GM21786 (cell line): ENCODE measurements around the gene NTF3.

Source experiments
- ATAC-seq: cut with Tn5 transposase; IDR thresholded peaks from one replicate; pipeline ENCODE4 v1.9.1; 2021; ENCODE audit not compliant: unreplicated experiment

The NTF3 gene

DNA sequence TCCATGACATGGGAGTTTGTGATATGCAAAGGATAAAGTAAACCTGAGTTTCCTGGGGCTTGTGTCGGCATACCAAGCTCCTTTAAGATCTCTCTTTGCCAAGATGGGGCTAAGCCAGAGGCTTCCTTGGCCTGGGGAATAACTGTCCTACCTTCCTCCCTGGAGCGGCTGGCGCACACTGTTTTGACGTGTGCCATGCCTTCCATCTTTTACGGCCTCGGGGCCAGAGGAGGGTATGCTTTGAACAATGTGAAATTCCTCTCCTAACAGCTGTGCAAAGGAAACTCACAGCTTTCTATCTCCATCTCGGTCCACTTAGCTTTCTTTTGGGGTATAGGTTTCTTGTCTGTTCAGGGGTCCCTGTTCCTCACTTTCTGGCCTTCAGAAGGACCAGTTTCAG lies 55.2 kb downstream of the NTF3 start:
- ATAC-seq = no peak

DNA sequence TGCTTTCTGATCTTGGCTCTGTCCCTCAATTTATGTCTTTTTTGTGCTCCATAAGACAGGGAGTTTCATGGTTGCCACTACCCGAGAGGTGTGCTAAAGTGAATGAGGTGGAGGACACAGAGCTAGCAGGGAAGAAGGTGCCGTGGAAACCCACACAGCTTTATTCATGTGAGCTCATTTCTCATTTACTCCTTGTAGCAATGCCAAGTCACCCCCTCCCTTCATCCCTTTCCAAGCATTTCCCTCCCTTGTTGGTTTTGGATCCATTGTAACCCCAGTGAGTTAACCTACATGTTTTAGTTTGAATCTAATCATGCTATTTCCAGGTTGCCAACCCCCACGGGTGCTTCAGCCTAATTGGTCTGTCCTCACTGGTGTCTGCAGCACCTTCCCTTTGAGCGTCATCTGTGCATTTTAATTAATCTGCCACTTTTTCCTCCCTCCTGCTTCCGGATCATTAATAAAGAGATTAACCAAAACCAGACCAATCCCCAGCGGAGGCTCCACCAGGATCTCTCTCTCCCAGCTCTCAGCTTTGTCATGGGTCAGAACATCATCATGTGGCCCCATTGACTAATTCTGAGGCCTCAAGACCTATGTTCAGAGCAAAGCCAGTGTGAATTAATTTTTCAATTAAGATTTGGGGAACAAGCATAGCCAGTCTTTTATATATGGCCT lies 56.2 kb downstream of the NTF3 start:
- ATAC-seq = no peak

DNA sequence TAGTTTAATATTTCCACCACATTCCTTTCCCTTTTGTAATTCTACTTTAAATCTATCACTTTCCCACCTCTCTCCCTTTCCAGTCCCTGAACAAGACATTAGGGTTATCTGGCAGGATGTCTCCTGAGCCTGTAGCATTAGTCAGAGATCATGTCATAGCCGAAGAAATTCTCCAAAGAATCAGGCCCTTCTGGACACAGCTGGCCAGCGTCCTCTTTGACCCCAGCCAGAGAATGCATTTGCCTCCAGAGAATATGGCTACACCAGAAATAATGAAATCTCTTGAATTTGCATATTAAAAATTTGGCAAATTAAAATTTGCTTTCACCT lies 56.7 kb downstream of the NTF3 start:
- ATAC-seq = no peak

DNA sequence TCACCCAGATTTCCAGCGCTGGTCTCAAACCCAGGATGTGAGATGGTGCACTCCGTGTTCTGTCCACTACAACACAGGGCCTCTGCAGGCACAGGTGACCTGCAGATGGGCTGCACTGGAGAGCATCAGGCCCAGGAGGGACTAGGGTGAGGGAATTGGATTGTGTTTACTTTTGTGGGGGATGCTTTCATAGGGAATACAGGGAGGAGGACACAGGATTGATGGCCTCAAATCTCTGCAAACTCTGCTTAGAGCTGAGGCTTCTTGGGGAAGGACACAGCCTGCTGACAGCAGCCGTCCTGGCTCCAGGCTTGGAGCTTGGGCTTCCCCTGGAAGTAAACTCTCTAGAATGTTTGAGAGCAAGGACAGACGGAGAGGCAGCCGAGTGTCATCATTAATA lies 57.1 kb downstream of the NTF3 start:
- ATAC-seq = no peak

DNA sequence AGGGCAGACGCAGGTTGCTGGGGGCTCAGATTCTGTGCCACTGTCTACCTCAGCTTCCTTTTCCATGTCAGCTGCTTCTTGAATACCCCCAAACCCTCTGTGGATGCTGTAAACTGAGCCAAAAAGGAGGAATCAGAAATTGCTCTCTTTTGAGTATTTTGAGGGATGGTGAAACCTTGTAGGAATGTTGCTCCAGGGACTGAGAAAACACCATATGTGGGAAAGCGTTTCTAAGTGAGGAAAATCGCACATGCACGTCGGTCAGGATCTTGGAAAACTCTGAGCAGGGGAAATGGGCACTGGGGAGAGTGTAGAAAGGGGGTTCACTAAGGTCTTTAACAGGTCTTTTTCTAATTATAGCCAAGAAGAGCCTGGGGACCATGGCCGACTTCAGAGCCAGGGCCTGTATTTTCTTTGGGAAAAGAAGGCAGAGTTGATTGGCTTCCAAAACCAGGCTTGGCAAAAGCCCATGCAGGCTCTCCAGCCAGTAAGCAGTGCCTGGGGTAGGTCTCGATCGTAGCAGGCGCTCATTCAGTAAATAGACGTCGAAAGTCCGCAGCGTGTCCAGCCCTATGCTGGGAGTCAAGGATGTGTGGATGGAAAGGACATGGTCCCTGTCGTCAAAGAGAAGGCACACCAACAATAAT lies 58.0 kb downstream of the NTF3 start:
- no peak for ATAC-seq

DNA sequence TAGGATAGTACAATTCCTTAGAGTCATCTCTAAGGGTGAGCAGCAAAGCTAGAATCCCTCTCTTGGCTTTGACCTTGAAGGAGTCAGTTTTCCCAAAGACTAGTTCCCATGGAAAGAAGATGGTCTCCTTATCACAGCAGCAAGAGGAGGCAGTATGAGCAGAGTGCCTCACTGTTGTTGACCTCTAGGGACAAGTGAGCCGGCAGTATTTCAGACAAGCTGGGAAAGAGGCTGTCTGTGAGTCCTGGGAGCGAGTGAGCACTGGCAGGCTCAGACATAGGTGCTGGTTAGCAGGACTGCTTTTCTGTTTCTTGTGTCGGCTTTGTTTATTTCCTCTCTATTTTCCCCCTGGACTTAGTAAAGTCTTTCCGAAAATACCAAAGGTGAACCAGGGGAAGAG lies 60.7 kb downstream of the NTF3 start:
- no peak for ATAC-seq

DNA sequence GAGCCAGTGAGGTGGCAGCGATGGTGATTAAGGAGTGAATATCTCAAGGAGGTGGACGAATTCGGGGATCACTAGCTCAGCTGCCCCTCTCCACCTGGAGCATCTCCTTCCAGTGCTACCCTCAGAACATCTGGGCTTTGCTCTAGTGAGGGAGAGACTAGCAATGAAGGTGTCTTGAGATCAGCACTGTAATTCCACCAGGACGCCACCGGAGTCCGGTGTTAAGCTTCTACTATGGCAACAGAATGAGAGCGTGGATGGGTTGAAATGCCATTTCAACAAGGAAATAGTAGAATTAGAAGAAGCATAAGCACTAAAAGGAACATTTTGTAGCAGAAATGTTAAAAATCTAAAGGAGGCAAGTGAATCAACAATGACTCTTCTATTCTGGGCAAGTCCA lies 61.1 kb downstream of the NTF3 start:
- ATAC-seq = no peak

DNA sequence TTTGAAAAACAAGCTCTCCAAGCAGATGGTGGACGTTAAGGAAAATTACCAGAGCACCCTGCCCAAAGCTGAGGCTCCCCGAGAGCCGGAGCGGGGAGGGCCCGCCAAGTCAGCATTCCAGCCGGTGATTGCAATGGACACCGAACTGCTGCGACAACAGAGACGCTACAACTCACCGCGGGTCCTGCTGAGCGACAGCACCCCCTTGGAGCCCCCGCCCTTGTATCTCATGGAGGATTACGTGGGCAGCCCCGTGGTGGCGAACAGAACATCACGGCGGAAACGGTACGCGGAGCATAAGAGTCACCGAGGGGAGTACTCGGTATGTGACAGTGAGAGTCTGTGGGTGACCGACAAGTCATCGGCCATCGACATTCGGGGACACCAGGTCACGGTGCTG lies 62.4 kb downstream of the NTF3 start:
- ATAC-seq = no peak

DNA sequence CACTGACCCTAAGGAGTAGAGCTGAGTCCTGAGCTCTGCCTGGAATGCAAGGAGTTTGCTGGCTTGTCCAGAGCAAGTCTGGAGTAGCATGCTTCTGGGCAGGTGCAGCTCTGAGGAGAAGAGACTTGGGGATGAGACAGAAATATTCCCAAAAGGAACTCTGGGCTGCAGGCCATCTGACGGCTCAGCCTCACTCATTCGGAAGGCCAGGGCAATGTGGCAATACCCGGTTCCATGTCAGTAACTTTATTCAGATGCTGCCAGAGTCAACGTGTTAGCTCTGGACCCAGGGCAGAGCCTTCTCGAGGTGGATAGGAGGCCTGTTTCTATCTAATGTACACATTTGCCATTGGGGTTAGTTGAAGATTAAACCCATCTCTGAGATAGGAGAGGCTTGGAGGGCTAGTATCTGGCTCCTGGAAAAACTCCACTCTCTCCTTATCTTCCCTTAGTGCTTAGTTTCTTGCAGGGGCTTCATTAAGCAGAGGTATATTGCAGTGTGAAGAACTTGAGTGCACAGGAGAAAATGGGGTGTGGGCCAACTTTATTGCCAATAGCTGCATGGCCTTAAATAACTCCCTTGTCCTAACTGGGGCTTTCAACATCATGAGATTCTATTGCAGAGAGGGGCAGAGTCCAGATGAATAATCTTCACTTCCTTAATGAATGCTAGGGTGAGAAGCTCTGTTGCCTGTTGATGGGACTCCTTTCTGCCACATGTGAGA lies 65.6 kb downstream of the NTF3 start:
- ATAC-seq = no peak

DNA sequence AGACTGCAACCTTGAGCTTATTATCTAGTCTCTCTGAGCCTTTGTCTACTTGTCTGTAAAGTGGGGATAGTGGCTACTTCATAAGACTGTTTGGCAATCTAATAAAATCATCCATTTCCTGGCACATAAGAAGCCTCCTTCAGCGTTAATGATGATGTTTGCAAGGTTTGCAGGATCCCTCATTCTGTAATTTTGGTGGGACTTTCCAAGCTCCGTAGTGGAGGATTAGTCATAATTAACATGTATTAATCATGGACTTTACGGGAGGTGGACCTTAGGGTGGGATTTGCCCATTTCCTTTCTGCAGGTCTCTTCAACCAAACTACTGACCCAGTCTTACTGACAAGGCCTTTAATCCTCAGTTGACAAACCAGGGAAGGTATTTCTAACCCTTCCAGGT lies 66.2 kb downstream of the NTF3 start:
- no peak for ATAC-seq

DNA sequence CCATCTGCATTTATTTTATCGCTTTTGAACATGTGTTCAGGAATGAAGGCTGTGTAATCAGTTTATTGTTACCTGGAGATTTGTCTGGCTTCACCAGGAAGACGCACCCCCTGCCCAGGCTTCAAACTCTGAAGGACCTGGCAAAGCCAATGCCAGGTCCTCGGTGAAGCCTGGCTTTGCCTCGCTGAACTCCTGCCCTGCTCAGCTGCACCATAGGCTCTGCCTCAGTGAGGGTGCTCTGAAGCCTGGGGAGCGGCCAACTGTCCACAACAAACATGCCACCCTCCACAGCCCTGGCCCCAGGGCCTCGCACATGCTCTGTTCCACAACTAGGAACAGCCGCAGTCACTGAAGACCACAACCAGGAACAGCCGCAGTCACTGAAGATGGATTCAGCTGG lies 66.9 kb downstream of the NTF3 start:
- ATAC-seq = no peak

DNA sequence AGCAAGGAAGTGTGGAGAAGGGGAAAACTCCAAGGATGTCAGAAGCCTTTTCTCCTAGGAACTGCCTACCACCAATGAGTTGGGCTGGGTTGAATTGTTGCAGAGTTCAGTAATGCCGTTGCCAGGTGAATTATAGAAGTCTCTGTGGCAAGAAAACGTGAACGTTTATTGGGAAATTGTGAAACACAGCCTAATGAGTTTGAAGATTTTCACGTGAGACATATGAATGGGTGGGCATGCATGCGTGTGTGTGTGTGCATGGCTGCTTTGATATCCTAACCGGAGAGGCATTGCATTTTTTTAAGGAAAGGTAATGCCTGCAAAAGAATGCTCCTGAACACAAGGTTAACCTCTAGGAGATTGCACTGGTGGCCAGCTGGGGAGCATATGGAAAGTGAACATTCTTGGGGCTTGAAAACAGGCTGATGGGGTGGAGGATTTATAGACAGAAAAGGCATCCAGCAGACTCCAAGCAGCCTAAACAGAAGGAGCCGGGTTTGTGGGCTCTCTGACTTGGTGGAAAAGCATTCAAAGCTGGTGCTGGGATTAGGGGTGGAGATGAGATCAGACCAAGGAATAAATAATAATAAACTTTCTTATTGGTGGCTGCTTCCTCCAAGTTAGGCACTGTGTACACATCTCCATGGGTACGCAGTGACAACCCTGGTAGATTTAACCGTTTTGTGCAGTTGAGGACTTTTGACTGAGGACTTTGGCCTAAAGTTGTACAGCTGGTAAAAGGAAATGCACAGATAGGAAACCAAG lies 67.8 kb downstream of the NTF3 start:
- no peak for ATAC-seq

DNA sequence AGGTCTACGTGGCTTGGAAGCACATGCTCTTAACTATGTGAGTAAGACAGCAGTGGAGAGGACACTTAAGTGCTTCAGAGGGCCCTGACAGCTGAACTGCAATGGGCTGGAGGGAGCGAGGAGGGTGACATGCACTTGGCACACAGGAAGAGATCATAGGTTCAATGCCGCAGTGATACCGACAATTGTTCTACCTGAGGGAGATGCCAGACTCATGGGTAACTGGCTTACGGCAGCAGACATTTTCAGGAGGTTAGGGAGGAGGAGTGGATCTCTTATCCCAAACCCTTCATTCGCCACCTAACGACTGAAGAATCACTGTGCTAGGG lies 68.4 kb downstream of the NTF3 start:
- no peak for ATAC-seq

DNA sequence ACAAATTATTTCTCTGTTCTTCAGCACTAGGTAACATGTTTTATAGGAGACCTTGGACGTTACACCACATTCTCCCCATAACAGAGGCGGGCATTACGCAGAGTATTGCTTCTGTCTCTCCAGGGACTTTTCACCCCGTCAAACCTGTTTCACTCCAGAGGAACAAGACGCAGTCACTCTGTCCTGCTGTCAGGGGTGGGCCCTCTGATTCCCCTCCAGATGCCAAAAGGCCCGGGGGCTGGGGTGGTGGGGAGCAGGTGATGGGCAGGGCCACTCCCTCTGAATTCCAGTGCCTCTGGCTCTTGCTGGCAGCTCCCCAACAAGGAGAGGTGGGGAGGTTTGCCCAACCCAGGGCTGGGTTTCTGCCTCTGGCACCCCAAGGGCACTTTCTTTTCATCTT lies 71.9 kb downstream of the NTF3 start:
- no peak for ATAC-seq

DNA sequence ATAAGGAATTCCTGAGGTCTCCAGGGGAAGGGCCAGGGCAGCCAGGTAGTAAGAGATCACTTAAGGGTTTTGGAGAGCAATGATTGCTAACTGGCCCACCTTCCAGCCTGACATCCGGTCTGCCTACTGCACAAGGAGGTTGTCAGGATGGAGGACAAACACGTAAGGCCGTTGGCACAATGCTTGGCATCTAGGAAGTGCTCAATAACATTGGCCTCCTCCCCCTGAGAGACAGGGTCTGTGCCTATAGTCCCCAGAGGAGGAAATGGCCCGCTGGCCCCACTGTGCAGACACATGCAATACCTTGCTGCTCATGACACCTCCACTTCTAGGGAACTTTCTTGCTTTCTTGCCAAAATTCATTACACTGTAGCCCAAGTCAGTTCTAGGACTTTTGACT lies 73.2 kb downstream of the NTF3 start:
- no peak for ATAC-seq

DNA sequence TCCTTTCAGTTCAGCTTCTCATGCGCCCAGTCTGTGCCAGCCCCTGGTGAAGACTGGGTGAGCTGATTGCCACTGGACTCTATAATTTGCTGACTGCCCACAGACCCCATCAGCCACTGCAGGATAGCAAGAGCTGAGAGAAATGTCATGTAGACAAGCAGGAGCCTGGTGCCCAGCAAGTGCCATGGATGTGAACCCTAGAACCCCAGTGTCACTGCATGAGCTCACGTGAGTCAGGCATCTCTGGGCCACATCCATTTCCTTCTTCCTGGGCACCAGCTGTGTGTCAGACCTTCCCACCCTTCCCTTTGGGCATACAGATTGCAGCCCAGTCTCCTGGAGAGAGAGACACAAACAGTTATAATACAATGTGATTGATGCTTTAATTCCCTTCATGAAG lies 73.8 kb downstream of the NTF3 start:
- no peak for ATAC-seq

DNA sequence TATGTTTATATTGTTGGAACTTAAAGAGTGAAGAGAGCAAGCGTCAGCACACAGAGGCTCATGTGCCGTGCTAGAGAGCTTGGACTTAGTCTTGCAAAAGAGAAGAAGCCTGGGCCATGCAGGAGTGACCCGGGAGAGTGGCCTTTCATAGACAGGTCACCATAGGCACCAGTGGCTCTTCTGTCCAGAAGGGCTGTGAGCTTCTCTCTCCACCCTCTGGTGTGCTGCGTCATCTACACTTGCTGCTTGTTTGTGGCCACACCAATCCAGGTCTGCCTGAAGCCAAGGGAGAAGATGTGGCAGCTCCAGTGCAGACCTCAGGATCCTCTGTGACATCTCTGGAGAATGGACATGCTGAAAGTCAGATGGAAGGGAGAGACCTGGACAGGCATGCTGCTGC lies 74.4 kb downstream of the NTF3 start:
- ATAC-seq = no peak

DNA sequence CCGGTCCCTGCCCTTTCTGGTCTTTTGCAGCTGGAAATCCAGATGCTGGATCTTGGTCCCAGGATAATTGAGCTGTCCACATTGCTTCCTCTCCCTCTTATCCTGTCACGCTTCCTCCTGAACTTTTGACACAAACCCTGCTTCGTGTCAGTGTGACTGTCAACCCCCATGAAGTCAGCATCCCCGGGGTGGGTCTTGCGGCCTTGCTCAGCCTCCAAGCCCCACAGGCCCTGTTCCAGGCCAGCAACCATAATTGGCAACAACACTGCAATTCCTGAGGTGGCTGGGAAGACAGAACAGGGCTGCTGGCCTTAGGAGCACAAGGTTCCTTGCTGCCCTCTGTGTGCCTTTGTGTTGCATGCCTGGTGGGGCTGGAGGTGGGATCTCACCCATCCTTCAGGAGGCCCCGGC lies 74.9 kb downstream of the NTF3 start:
- ATAC-seq = no peak

DNA sequence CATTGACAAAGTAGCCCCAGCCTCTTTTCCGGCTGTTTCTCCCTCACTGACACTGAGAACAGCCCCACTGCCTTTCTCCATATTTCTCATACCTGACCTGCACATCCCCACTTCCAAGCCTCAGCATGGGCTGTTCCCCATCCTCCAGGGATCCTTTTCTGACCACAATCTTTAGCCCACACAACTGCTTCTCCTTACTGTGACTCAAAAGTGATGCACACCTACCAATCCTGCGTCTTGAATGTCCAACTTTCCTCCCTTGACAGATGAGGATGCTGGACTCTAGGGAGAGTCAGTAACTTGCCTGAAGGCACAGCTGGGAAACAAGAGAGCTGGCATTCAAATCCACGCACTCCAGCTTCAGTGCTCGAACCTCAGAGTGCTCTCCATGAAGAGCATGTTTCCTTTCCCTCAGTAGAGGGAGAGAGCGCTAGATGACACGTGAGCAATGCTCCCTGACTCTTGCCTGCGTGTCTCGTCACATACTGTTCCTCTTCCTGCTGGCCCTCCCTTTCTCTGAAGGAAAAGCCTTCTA lies 75.6 kb downstream of the NTF3 start:
- no peak for ATAC-seq

DNA sequence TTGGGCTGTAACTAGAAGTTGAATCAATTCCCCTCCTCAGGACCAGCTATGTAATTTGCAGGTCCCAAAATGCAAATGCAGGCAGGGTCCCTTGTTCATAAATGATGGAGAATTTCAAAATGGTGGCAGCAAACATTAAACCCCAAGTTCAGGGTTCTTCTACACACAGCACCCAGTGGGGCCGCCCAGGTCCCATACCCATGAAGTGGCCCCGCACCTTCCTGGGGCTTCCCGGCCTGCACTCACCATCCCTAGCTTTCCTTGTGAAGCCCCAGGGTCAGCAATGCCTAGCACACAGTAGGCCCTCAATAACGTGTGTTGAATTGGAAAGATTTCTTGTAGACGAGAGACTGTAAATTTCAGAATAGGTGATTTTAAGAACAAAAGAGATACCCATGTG lies 76.0 kb downstream of the NTF3 start:
- no peak for ATAC-seq

DNA sequence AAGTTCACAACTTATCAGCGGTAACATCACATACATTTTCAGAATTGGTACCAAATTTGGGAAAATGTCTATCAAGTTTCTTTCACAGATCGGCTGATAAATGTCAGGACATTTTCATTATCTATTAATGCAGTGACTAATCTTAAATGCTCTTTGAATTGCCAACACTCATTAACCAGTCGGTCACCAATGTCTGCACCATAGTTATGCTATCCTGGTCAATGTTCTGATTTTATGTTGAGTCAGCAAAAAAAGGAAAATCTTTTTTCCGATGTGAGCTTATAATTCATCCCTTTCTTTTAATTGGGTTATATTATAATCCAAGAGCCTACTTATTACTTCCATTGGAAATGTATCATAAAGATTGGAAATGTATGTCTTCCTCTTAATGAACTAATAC lies 77.2 kb downstream of the NTF3 start:
- no peak for ATAC-seq

DNA sequence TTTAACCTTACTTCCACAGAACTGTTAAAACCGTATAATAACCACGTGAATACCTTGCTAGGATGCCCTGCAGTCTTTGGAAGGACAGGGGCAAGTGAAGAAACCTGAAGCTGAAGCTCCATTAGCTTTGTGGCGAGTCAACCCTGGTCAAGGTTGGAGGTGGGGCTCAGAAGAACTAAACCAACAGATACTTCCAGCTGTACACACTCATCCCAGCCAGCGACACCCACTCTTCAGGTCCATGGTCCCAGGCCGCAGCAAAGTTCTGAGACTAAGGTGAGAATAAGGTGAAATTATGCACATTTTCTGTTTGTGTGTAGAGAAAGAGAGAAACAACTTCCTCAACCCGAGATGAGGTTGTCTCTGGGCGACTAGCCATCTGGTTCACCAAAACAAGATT lies 77.6 kb downstream of the NTF3 start:
- no peak for ATAC-seq
